Stimulated activated CD4-positive, alpha-beta T cell treated with anti-CD3 and anti-CD28 coated beads, Interleukin-15, amount 100 ng/mL, for 24 hours (primary cell): Measurements from ENCODE around the gene CGB2.
A peak's percentile ranks its signal among the peaks of the same experiment; 100 is the strongest.

Source experiments
- DNase-seq: peaks from one replicate; pipeline ENCODE4 v3.0.0-alpha.2; 2020

CGB2 gene

GRCh38 chr19:49031642-49032301 lies at the start of gene CGB2:
Gene CGB2, plus strand, starts transcription at chr19:49031890. Its CDS starts 206 bp downstream, at chr19:49032096.
- DNase-seq: peak; percentile 85

GRCh38 chr19:48982280-48982679 lies 49.4 kb upstream of the CGB2 start:
- DNase-seq: no peak

GRCh38 chr19:48985711-48986110 lies 46.0 kb upstream of the CGB2 start:
- no peak for DNase-seq

- DNase-seq: no peak
These were observed 45.5 kb upstream of the CGB2 start for GRCh38 chr19:48986211-48986610.

GRCh38 chr19:48987323-48987722 lies 44.4 kb upstream of the CGB2 start:
- no peak for DNase-seq

GRCh38 chr19:48988286-48988685 lies 43.4 kb upstream of the CGB2 start:
- no peak for DNase-seq

- no peak for DNase-seq
These were observed 42.8 kb upstream of the CGB2 start for GRCh38 chr19:48988860-48989259.

- no peak for DNase-seq
These were observed 41.9 kb upstream of the CGB2 start for GRCh38 chr19:48989701-48990291.

GRCh38 chr19:48990400-48990799 lies 41.3 kb upstream of the CGB2 start:
- no peak for DNase-seq

GRCh38 chr19:48991011-48991609 lies 40.6 kb upstream of the CGB2 start:
- DNase-seq: no peak

- no peak for DNase-seq
These were observed 39.7 kb upstream of the CGB2 start for GRCh38 chr19:48991873-48992580.

- DNase-seq: no peak
These were observed 39.0 kb upstream of the CGB2 start for GRCh38 chr19:48992581-48993174.

GRCh38 chr19:48993175-48994034 lies 38.3 kb upstream of the CGB2 start, which contains the start of the genes GYS1 and RUVBL2:
Gene GYS1, minus strand, starts transcription at chr19:48993309. Its CDS starts 197 bp downstream, at chr19:48993112.
Gene RUVBL2, plus strand, starts transcription at chr19:48993887. Its CDS starts 25 bp downstream, at chr19:48993912.
- DNase-seq: peak; percentile 100

- DNase-seq: no peak
These were observed 37.7 kb upstream of the CGB2 start for GRCh38 chr19:48994035-48994386.

GRCh38 chr19:48997972-48998371 lies 33.7 kb upstream of the CGB2 start:
- DNase-seq: peak; percentile 76

GRCh38 chr19:48999481-49000325 lies 32.0 kb upstream of the CGB2 start:
- DNase-seq: peak; percentile 77

- no peak for DNase-seq
These were observed 27.6 kb upstream of the CGB2 start for GRCh38 chr19:49004133-49004532.

- no peak for DNase-seq
These were observed 26.6 kb upstream of the CGB2 start for GRCh38 chr19:49004964-49005614.

GRCh38 chr19:49006905-49007304 lies 24.8 kb upstream of the CGB2 start:
- no peak for DNase-seq

GRCh38 chr19:49009828-49010227 lies 21.9 kb upstream of the CGB2 start:
- no peak for DNase-seq

- no peak for DNase-seq
These were observed 21.2 kb upstream of the CGB2 start for GRCh38 chr19:49010453-49010852.
